HEK293T (cell line): ENCODE results near the gene USP32.

Experiments used
- BHLHE40 ChIP-seq: fragments of 450-650 bp; IDR thresholded peaks from 2 replicates; pipeline ENCODE4 v1.6.1; 2016; ENCODE audit warnings: mild to moderate bottlenecking, moderate library complexity, borderline replicate concordance
- ELF4 ChIP-seq: fragments of 450-650 bp; IDR thresholded peaks from 2 replicates; pipeline ENCODE4 v1.6.1; 2017; ENCODE audit warnings: antibody characterized with exemption
- FOXA1 ChIP-seq: fragments of 450-650 bp; IDR thresholded peaks from 2 replicates; pipeline ENCODE4 v1.6.1; 2016; ENCODE audit warnings: mild to moderate bottlenecking
- FOXK2 ChIP-seq: fragments of 450-650 bp; IDR thresholded peaks from 2 replicates; pipeline ENCODE4 v1.6.1; 2016; ENCODE audit warnings: mild to moderate bottlenecking
- FOXM1 ChIP-seq: fragments of 450-650 bp; IDR thresholded peaks from 2 replicates; pipeline ENCODE4 v1.6.1; 2017; ENCODE audit warnings: mild to moderate bottlenecking, borderline replicate concordance
- HDGF ChIP-seq: fragments of 450-650 bp; IDR thresholded peaks from 2 replicates; pipeline ENCODE4 v1.6.1; 2017; ENCODE audit warnings: antibody characterized with exemption, borderline replicate concordance
- NFRKB ChIP-seq: fragments of 450-650 bp; IDR thresholded peaks from 2 replicates; pipeline ENCODE4 v1.6.1; 2016; ENCODE audit warnings: mild to moderate bottlenecking, moderate library complexity
- PKNOX1 ChIP-seq: fragments of 450-650 bp; IDR thresholded peaks from 2 replicates; pipeline ENCODE4 v1.6.1; 2016
- SUZ12 ChIP-seq: fragments of 450-650 bp; IDR thresholded peaks from 2 replicates; pipeline ENCODE4 v1.6.1; 2016; ENCODE audit warnings: mild to moderate bottlenecking
- TARDBP ChIP-seq: fragments of 450-650 bp; IDR thresholded peaks from 2 replicates; pipeline ENCODE4 v1.6.1; 2016

DNA sequence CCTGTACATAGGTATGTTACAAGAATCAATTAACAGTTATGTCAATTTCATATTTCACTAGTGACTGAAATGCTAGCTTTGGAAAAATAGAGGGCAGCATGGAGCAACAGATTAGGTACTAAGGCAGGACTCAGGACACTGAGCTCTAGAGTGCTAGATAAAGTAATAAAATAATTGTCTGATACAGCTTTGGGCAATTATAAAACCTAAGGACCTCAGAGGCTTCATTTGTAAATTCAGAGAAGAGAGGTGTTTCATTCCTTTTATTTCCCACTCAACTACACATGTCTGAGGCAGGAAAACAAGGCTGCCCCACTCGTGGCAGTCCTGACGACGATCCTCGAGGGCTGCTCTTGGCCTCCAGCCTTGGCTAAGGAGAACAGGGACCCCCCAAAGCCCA lies 160.7 kb downstream of the USP32 start:
- TF ChIP-seq SUZ12, result no peak
- no peak for TF ChIP-seq FOXK2
- TF ChIP-seq NFRKB, result no peak
- TF ChIP-seq FOXM1, result no peak
- no peak for TF ChIP-seq HDGF
- no peak for TF ChIP-seq PKNOX1
- TF ChIP-seq FOXA1, result no peak
- TF ChIP-seq TARDBP, result no peak
- TF ChIP-seq BHLHE40, result no peak
- TF ChIP-seq ELF4, result no peak
